GM08714 (cell line): ENCODE data around the gene IMPACT.

Source experiments
- H3K4me3 ChIP-seq: fragments of 200-500 bp; sonication (Bioruptor generic); 2 replicates; pipeline ENCODE4 v1.5.1; 2014; ENCODE audit warnings: mild to moderate bottlenecking, low read length, inconsistent platforms
- ZNF274 ChIP-seq: IDR thresholded peaks from 2 replicates; pipeline ENCODE4 v1.6.1; 2012; ENCODE audit warnings: mild to moderate bottlenecking, low read depth, low read length

The IMPACT gene

DNA sequence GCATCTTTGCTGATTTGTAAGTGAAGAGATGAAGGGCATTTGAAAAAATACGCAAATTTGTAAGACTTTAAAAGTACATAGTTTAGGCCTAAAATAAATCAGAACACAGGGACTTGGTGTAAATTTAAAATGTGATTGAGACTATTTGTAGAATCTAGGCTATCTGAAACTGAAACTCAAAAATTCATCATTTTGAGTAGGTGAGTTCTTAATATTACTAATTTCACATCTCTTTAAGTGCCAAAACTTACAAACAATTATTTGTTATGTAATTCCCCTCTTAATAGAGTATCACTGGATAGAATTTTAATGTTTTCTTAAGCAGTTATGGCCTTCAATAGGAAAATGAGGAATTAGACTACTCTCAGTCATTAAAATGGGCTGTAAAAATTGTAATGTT, 20.0 kb downstream of the IMPACT start:
- H3K4me3 ChIP-seq = no peak overlapping the region
- no peak for TF ChIP-seq ZNF274

DNA sequence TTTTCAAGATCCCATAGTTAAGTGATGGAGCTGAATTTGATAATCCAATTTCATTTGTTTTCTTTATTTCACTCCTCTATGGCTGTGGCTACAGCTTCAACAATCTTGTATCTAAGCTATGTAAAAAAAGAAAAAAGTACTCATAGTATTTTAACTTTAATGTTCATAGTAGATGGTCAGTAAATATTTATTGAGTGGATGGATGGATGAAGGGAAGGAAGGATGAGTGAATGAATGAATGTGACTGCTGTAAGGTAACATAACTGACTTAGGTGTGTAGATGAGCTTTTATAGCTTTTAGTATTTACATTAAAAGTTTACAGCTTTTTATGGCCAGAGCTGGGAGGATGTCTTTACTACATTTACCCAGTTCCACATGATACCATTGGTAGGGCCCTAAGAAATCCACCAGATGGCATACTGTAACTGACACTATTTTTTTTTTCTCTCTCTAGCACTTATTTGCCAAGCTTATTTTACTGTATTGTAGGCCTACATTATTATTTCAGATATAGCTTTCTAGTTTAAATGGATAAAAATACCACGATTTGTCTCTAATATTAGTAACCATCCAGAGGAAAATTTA, 20.6 kb downstream of the IMPACT start:
- no peak for TF ChIP-seq ZNF274
- no peak overlapping the region for H3K4me3 ChIP-seq

DNA sequence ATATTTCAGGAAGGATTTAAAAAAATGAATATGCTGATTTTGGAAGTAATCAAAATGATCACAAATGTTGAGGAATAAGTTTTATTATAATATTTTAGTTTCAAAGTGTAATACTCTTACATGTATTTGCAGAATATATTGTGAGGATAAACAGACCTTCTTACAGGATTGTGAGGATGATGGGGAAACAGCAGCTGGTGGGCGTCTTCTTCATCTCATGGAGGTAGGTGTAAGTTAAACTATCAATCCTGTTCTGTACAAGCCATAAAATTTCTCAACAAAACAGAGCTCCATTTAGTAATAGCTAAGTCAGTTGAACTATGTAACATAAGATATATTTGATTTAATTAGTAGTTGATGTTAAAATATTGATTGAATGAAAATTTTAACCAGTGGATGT, 21.5 kb downstream of the IMPACT start:
- TF ChIP-seq ZNF274 = no peak
- H3K4me3 ChIP-seq = no peak overlapping the region

DNA sequence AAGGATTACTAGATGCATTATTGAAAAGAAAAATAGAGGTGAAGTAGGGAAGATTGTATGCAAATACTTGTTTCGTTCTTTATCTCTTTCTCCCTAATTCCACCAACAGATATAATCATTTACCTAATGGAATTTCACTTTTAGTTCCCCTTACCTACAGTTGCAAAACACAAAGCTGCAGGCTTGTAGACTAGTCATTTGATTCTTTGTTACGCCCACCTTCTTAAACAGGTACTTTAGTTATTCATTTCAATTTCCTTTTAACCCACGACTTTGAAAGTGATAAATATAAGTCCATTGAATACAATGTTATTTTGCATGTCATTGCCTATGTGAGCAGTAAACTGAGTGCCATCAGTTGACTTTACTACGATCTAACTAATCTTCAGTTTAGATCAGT, 30.1 kb downstream of the IMPACT start:
- TF ChIP-seq ZNF274 = no peak
- no peak overlapping the region for H3K4me3 ChIP-seq

DNA sequence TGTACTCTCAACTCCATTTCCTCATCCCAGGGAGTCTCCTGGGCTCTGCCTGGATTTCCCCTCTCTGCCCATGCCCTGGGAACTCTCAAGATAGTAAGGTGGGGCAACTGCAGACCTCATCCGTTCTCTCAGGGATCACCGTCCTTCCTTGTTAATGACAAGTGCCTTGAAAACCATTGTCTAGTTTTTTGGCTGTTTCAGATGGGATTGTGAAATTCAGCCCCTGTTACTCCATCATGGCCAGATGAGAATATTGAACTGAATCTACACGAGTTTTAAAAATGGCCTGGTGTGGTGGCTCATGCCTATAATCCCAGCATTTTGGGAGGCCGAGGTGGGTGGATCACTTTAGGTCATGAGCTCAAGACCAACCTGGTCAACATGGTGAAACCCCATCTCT, 33.3 kb downstream of the IMPACT start:
- no peak overlapping the region for H3K4me3 ChIP-seq
- TF ChIP-seq ZNF274 = no peak

DNA sequence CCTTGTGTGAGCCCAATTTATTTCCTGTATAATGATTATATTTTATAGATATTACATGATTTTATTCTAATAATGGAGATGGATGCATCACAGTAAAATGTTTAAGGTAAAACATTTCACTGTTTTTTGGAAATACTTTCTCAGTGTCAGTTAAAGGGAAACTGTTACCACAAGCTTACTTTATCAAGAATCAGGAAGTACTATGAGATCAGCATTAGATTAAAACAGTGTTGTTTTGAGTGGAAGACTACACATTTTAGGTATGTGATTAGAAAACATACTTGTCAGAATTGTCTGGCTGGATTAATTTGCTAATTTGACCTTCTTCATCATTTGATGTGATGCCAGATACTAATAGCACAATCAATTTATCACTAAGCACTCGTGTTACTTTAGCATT, 33.9 kb downstream of the IMPACT start, which contains the start of gene HRH4:
HRH4 (plus strand) TSS at position 250 of the 400 bp plus-strand sequence; CDS start at position 342, 92 bp downstream.
- TF ChIP-seq ZNF274 = no peak
- no peak within 1 kb of the TSS for H3K4me3 ChIP-seq

DNA sequence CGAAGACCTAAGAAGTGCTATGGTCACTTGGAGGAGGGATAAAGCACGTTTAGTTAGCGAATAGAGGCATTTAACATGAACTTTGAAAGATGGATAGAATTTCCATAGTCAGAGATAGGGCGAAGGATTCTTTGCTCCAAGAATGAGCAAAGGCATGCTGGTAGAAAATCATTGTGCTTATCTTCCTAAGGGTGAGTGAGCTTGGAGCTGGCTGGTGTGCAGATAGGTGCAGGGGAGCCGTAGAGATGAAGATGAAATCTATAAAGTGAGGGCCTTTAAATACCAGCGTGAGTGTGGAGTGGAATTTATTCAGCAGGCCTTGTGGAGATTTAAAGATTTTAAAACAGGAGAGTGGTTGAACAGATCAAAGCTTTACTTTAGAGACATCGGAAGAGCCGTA, 35.5 kb downstream of the IMPACT start:
- no peak overlapping the region for H3K4me3 ChIP-seq
- TF ChIP-seq ZNF274 = no peak

DNA sequence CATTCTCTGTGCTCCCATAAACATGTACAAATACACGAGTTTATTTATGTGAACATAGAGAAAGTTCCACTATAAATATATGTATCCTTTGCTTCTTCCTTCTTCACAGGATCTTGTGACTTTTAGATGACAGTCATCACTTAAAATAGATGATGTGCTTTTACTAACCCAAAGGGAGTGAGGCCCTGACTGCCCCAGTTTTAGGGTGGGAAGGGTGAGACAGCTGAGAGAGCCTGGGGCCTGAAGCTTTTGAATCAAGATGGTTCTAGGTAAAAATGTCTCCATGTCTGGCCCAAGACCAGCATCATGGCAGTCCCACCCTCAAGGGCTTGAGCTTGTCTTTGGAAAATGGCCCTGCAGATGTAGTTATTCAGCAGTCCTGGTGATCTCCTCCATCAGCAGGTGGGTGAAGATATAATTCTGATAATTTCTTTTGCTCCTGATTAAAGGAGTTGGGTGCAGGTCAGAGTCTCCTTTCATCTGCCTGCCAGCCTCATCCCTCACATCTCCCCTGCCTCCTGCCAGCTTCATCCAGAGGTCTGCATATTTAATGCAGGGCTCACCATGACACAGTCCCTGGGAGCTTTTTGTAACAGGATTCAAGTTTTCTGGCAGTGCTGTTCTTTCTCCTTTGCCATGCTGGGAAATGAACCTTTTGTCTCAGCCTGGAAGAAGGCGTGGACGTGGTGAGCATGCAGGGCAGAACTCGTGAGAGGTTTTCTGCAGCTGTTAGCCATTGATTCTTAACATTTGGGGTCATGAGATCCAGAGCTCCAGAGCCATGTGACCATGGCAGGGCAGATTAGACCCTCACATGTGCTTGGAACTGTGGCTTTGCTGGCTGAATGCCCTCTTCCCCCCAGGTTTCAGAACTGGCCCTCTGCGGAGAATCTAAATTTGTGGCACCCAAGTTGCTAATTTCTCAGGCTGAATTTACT, 36.6 kb downstream of the IMPACT start:
- H3K4me3 ChIP-seq = no peak overlapping the region
- TF ChIP-seq ZNF274 = no peak

DNA sequence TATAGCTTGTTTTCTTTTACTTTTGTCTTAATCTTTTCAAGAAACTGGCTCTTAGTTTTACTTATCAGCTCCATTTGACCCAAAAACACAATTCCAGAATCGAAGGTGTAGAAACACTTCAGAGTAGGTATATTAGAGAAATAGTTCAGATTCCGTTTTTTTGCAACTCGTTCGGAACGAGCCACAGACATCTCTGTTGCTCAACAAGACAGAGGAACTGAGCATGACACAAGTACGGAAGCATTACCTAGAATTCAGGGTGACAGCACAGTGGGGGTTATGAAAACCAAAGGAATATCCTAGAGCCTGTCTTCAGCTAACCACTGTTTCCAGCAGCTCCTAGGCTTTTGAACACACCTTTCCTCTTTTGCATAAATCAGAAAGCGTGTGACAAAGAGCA, 39.0 kb downstream of the IMPACT start:
- TF ChIP-seq ZNF274 = no peak
- H3K4me3 ChIP-seq = no peak overlapping the region

DNA sequence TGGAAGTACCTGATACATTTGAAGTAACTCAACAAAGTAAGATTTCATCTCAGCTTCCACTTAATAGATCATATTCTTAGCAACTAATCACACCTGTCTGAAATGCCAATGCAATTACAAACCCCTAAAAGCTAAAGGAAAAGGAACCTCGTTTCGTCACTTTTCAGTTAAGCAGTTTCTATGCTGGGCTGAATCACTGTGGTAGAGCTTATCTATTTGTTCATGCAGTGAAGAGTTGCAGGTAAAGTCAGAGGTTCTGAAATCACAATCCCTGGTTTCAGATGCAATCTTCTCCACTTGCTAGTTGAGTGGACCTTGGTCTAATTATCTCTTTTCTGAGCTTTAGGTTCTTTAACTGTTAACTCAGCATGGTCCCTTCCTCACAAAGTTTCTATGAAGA, 40.3 kb downstream of the IMPACT start:
- TF ChIP-seq ZNF274 = no peak
- no peak overlapping the region for H3K4me3 ChIP-seq

DNA sequence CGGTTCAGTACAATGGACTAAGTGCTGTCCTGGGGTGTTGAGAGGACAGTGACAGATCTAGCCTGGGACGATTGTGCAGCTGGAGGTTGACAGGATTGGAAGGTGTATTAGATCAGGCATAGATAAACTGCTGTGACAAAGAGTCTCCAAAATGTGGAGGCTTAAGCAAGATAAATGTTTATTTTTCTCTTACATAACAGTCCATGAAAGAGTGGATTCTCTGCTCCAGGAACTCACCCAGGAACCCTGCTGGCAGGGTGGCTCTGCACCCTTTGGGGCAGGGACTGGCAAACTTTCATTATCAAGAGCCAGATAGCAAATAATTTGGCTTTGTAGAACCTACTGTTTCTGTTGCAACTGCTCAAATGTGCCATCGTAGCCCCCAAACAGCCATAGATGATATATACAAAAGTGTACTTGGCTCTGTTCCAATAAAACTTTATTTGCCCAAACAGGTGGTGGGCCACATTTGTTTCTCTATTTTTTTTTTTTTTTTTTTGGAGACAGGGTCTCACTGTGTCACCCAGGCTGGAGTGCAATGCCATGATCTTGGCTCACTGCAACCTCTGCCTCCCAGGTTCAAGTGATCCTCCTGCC, 43.6 kb downstream of the IMPACT start:
- no peak for TF ChIP-seq ZNF274
- no peak overlapping the region for H3K4me3 ChIP-seq

DNA sequence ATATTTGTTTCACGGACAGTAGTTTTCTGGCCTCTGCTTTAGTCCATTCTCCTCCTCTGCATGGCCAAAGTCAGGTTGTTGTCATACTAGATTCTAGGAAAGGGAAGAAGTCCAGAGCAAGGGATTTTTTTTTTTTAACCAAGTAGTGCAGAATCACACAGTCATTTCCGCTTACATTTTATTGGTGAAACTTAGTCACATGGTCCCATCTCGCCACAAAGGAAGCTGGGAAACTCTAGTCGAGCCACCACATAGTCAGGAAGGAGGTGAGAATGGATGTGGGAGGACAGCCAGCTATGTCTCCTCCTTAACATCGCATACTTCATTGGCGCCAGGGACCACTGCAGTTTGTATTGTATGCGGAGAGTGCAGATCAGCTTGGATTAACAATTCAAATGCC, 44.3 kb downstream of the IMPACT start:
- H3K4me3 ChIP-seq = no peak overlapping the region
- TF ChIP-seq ZNF274 = no peak

DNA sequence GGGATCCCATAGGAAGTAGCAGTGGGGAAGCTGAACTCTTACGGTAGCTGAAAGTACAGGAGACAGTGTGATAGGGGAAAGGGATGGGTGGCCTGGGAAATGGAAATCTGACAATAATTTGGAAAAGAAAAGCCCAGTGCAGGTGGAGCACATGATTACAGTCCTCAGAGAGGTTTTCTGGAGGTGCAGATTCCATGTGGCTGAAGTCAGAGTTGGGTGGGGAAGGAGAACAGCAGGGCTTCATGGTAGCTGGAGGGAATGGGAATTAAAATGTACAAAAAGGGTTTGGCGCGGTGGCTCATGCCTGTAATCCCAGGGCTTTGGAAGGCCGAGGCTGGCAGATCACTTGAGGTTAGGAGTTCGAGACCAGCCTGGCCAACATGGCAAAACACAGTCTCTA, 46.1 kb downstream of the IMPACT start:
- no peak overlapping the region for H3K4me3 ChIP-seq
- TF ChIP-seq ZNF274 = no peak

DNA sequence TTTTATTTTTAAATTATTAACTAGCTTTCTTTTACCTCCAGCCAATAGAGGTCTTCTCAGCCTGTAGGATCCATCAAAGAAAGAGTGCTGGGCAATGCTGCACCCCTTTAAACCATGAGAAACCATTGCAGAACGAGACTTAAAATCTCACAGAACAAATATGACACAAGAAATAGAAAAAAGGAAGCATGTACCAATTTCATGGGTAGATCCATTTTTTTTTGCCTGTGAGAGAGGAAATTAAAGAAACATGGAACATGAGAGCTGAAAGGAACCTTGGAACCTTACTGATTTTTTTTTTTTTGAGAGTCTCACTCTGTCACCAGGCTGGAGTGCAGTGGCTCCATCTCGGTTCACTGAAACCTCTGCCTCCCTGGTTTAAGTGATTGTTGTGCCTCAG, 47.9 kb downstream of the IMPACT start:
- no peak for TF ChIP-seq ZNF274
- no peak overlapping the region for H3K4me3 ChIP-seq

DNA sequence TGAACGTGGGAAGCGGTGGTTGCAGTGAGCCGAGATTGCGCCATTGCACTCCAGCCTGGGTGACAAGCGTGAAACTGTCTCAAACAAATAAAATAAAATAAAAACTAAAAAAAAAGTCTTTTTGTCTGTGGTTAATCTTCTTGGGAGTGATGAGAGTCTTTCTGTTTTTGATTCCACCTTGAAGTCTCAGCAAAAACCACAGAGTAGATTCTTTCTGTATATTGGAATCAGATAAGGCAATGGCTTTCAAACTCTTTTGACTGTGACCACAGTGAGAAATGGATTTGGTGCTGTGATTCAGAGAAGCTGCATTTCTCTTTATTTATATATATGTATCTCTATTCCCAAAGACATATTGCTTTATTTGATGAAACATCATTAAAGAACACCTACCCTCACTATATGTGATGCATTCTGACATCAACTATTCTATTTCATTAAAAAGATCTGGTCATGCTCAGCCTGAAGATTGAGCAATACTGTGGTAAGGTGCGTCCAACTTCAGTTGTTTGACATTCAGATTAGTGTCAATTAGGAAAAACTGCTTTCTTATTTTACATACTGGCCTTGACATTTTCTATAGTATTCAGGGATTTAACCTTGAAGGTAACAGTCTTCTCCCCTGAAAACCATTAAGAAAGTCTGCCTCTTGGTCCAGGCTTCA, 49.6 kb downstream of the IMPACT start:
- TF ChIP-seq ZNF274 = no peak

DNA sequence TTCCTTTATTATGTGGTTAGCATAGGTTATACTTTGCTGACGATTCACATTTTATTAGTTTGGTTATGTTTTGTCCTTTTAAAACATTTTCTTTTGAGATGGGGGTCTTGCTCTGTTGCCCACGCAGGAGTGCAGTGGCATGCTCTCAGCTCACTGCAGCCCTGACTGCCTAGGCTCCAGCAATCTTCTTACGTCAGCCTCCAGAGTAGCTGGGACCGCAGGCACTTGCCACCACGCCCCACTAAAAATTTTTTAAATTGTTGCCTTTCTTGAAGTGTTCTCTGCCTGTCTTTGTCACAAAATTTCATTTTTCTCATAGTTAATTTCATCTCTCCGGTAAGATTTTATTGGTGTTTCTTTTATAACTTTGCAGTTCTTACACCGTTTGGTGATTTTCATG, 52.9 kb downstream of the IMPACT start:
- H3K4me3 ChIP-seq = no peak overlapping the region
- no peak for TF ChIP-seq ZNF274

More for the DNA sequence above, 49.6 kb downstream of the IMPACT start:
- no peak overlapping the region for H3K4me3 ChIP-seq
